PC-9 (cell line): ENCODE results near the gene CNBD2. TPM values are rescaled to one million over a fixed set of nuclear protein-coding genes. Genes with fewer than 3 reads are reported as not detected.
"Not testable (repeated sequence)": the region's sequence is repeated elsewhere in the genome, so short reads cannot be mapped to it uniquely, and the experiment has no call there.

Source experiments
- BruUV-seq: library from RNA; stranded (reverse); fragments of 400-500 nt; replicated peaks from 2 replicates; lab custom pipeline; 2021; lab: Mats Ljungman, UMichigan
- CTCF ChIA-PET: fragments of 300-600 bp; sonication (Branson Sonifier 250); formaldehyde crosslinking; loops from one replicate; lab custom pipeline; 2022; ENCODE audit warnings: antibody characterized with exemption; lab: Charles Lee
- POLR2A ChIA-PET: fragments of 300-600 bp; sonication (Branson Sonifier 250); formaldehyde crosslinking; loops from one replicate; lab custom pipeline; 2022; ENCODE audit warnings: antibody characterized with exemption; ENCODE audit not compliant: unreplicated experiment; lab: Charles Lee
- DNase-seq, 2 experiments: peaks; one replicate each; pipeline versions ENCODE4 v3.0.0 to v3.0.0-alpha.2; 2015 to 2022; ENCODE audit warnings: mixed read lengths in 1 of 2
- H2AFZ ChIP-seq: fragments of 200-600 bp; sonication (generic); 2 replicates; pipeline ENCODE4 v1.8.1; 2017; ENCODE audit warnings: antibody characterized with exemption
- H3F3A ChIP-seq: fragments of 200-600 bp; sonication (generic); 2 replicates; pipeline ENCODE4 v1.8.1; 2017; ENCODE audit warnings: antibody characterized with exemption, mild to moderate bottlenecking, low read depth; ENCODE audit not compliant: insufficient read depth
- H3K27ac ChIP-seq: fragments of 200-600 bp; sonication (generic); 2 replicates; pipeline ENCODE4 v1.6.1; 2016; ENCODE audit warnings: mixed run types
- H3K27me3 ChIP-seq: fragments of 200-600 bp; sonication (generic); 2 replicates; pipeline ENCODE4 v1.6.1; 2016; ENCODE audit warnings: low read depth, mixed run types; ENCODE audit not compliant: insufficient read depth
- H3K36me3 ChIP-seq: fragments of 200-600 bp; sonication (generic); 2 replicates; pipeline ENCODE4 v1.6.1; 2016; ENCODE audit warnings: low read depth, mixed run types
- H3K4me1 ChIP-seq: fragments of 200-600 bp; sonication (generic); replicated peaks from 2 replicates; pipeline ENCODE4 v1.6.1; 2016; ENCODE audit warnings: mixed run types; ENCODE audit not compliant: insufficient read depth
- H3K4me2 ChIP-seq: fragments of 200-600 bp; sonication (generic); 2 replicates; pipeline ENCODE4 v1.6.1; 2017; ENCODE audit warnings: mixed run types
- H3K4me3 ChIP-seq: fragments of 200-600 bp; sonication (generic); 2 replicates; pipeline ENCODE4 v1.6.1; 2016; ENCODE audit warnings: mixed run types
- H3K79me2 ChIP-seq: fragments of 200-600 bp; sonication (generic); 2 replicates; pipeline ENCODE4 v1.6.1; 2017; ENCODE audit warnings: low read depth, mixed run types
- H3K9me2 ChIP-seq: fragments of 200-600 bp; sonication (generic); 2 replicates; pipeline ENCODE4 v1.8.1; 2017; ENCODE audit warnings: mild to moderate bottlenecking; ENCODE audit not compliant: insufficient read depth
- H3K9me3 ChIP-seq: fragments of 200-600 bp; sonication (generic); 2 replicates; pipeline ENCODE4 v1.8.1; 2016; ENCODE audit warnings: low read depth; ENCODE audit not compliant: insufficient read depth
- H4K20me1 ChIP-seq: fragments of 200-600 bp; sonication (generic); 2 replicates; pipeline ENCODE4 v1.8.1; 2017; ENCODE audit not compliant: insufficient read depth
- EZH2 ChIP-seq: fragments of 200-600 bp; sonication (generic); IDR thresholded peaks from 2 replicates; pipeline ENCODE4 v1.8.0; 2017; ENCODE audit warnings: antibody characterized with exemption, low read depth
- intact Hi-C: fragments of 100-400 bp; cut with micrococcal nuclease; formaldehyde crosslinking; loops from one replicate; pipeline ENCODE4 v1.10.0; 2022; ENCODE audit not compliant: unreplicated experiment
- total RNA-seq: library from RNA; stranded (reverse); gene quantifications from 2 replicates; pipeline ENCODE4 v1.2.3, GENCODE V29; 2021
- TF ChIP-seq, protein P1 (sequence below): fragments of 200-600 bp; sonication (generic); conservative IDR thresholded peaks from 2 replicates; pipeline ENCODE4 v1.6.1; 2017; ENCODE audit warnings: mixed run types, antibody characterized with exemption, mild to moderate bottlenecking, moderate library complexity

CNBD2 gene
- total RNA-seq, 1 experiment from 2014 or later = 7.3 TPM

DNA sequence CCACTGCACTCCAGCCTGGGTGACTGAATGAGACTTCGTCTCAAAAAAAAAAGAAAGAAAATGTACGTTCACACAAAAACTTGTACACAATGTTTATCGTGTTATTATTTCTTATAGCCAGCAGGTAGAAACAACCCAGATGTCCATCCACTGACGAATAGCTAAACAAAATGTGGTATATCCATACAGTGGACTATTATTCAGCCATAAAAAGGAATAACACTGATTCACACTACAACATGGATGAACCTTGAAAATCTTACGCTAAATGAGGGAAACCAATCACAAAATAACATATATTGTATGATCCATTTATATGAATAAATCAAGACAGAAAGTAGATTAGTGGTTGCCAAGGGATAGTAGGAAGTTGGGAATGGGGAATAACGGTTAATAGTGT, 111.1 kb downstream of the CNBD2 start:
- no TSS peak for BruUV-seq
- peaks cover 24% of the 10 kb centered on the region for H3F3A ChIP-seq
- intact Hi-C loops = no loop called here
- ChIA-PET CTCF (interaction anchor here (0.7 kb wide), 1 partner anchor 46 kb away, joined by 3 read pairs; no protein-coding TSS in a partner anchor), POLR2A (interaction anchor here (0.6 kb wide), 1 partner anchor 23 kb away, joined by 3 read pairs; no protein-coding TSS in a partner anchor)
- peaks cover 54% of the 10 kb centered on the region for H3K4me1 ChIP-seq
- no peak for TF ChIP-seq EZH2
- TF ChIP-seq, protein P1, sequence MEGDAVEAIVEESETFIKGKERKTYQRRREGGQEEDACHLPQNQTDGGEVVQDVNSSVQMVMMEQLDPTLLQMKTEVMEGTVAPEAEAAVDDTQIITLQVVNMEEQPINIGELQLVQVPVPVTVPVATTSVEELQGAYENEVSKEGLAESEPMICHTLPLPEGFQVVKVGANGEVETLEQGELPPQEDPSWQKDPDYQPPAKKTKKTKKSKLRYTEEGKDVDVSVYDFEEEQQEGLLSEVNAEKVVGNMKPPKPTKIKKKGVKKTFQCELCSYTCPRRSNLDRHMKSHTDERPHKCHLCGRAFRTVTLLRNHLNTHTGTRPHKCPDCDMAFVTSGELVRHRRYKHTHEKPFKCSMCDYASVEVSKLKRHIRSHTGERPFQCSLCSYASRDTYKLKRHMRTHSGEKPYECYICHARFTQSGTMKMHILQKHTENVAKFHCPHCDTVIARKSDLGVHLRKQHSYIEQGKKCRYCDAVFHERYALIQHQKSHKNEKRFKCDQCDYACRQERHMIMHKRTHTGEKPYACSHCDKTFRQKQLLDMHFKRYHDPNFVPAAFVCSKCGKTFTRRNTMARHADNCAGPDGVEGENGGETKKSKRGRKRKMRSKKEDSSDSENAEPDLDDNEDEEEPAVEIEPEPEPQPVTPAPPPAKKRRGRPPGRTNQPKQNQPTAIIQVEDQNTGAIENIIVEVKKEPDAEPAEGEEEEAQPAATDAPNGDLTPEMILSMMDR = no peak
- no peak overlapping the region for H2AFZ ChIP-seq
- H3K4me3 ChIP-seq = no peak overlapping the region
- no peak overlapping the region for H3K27ac ChIP-seq
- H3K36me3 ChIP-seq = no peaks in the 10 kb centered on the region
- H3K9me3 ChIP-seq = peaks cover 6% of the 10 kb centered on the region; the same call in 1 of the 2 replicates
- H4K20me1 ChIP-seq = no peaks in the 10 kb centered on the region
- 0 out of 2 replicates have a peak overlapping the region, but pooled peaks have one; percentile 11 for H3K4me2 ChIP-seq
- DNase-seq = no peak
- H3K79me2 ChIP-seq = no peaks in the 10 kb centered on the region
- no peaks in the 10 kb centered on the region for H3K9me2 ChIP-seq
- no peaks in the 10 kb centered on the region for H3K27me3 ChIP-seq

GRCh38 chr20:36079984-36080383, 111.6 kb downstream of the CNBD2 start:
- H3K9me2 ChIP-seq, H3K27ac ChIP-seq, H2AFZ ChIP-seq, H4K20me1 ChIP-seq, DNase-seq, POLR2A ChIA-PET, H3K27me3 ChIP-seq, CTCF ChIA-PET, H3K9me3 ChIP-seq, H3K79me2 ChIP-seq, H3K4me3 ChIP-seq, H3K36me3 ChIP-seq, BruUV-seq, intact Hi-C loops: not testable (repeated sequence)
- Histone ChIP-seq H3F3A (peaks cover 29% of the 10 kb centered on the region), H3K4me2 (0 out of 2 replicates have a peak overlapping the region, but pooled peaks have one; percentile 11), H3K4me1 (peaks cover 55% of the 10 kb centered on the region)

Other genes starting within 250 kb of the CNBD2 start
- 354 and 379 TPM in 2 replicates for gene RBM39, start 226.3 kb upstream of the CNBD2 start, total RNA-seq
- gene PHF20, start 196.6 kb upstream of the CNBD2 start, total RNA-seq = 59.8 and 60.2 TPM in 2 replicates
- gene SCAND1, start 14.1 kb upstream of the CNBD2 start, total RNA-seq = 56.6 and 95.0 TPM in 2 replicates
- 134 and 141 TPM in 2 replicates for gene EPB41L1, start 186.2 kb downstream of the CNBD2 start, total RNA-seq